ENCODE data around the gene ELMO1. TPM values are rescaled to one million over a fixed set of nuclear protein-coding genes. Genes with fewer than 3 reads are reported as not detected.

Gene ELMO1
- polyA plus RNA-seq, 1 donor (not counting 4 experiments of a cell fraction or from before 2014, with no cell fraction given), result not detected

DNA sequence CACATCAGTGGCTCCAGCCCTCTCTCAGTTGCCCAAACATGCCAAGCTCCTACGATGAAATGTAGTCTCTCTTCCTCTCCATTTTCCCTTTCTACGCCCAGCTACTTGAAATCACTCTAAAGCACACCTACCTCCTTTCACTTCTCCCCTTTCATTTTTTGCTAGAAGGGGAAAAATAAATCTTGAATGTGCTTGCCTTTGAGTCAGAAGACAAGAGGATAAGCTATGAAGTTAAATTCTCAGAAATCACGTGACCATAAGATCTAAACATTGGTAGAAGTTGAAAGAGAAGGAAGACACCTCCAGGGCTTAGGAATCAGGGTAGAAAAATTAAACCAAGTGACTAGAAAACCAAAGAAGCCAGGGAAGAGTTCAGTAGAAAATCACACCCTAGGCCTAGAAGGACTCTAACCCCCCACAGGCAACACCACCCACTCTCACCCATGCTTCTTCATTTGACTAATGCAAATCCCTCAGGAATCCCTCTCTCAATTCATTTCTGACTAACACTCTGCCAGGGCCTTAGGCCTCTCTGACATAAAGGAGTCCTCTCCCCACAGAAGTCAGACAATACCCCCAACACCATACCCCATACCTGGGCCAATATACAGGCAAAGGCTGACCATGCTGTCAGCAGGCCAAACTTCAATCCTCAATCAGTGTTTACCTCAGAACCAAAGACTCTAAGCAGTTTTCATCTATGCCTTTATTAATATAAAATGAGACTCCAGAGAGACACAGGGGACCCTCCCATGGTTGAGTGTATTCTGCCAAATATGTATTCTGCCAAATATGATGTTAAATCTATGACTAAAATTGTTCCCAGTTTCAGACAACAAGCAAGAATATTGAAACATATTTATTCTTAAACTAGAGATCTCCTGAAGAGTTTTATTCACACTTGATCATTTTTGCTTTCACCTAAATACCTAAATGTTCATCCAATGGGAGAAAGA, 84.8 kb downstream of the ELMO1 start:
- dilution Hi-C loops (cut with MboI; ENCODE audit: extremely low pct_ligation_motif_present, low sequenced_read_pairs), result no loop called here
- Histone ChIP-seq H3K79me2 (ENCODE audit: control insufficient read depth, insufficient read depth, low read length) (no peaks in the 10 kb centered on the region), H3K27me3 (ENCODE audit: control insufficient read depth, extremely low read depth, insufficient read depth, low read length) (no peaks in the 10 kb centered on the region), H3K4me1 (ENCODE audit: control insufficient read depth, extremely low read depth, insufficient read depth, low read length) (no peaks in the 10 kb centered on the region), H3K4me3 (ENCODE audit: control insufficient read depth in 2 of 3, extremely low read depth in 1 of 3, insufficient read depth in 2 of 3, low read depth in 1 of 3, low read length in 3 of 3) (no peak overlapping the region), H3K9ac (ENCODE audit: control insufficient read depth, extremely low read depth, insufficient read depth, low read length) (no peak overlapping the region), H3K9me1 (ENCODE audit: control insufficient read depth, extremely low read depth, insufficient read depth, low read length) (no peaks in the 10 kb centered on the region), H3K4me2 (ENCODE audit: control insufficient read depth, extremely low read depth, insufficient read depth, low read depth, low read length) (no peak overlapping the region), H3K9me3 (ENCODE audit: control insufficient read depth, low read depth, low read length) (no peaks in the 10 kb centered on the region), H3K36me3 (ENCODE audit: control insufficient read depth in 2 of 2, extremely low read depth in 1 of 2, insufficient read depth in 2 of 2, low read length in 2 of 2) (no peaks in the 10 kb centered on the region), H4K20me1 (ENCODE audit: control insufficient read depth, extremely low read depth, insufficient read depth, low read length) (no peaks in the 10 kb centered on the region), H3K27ac (ENCODE audit: control insufficient read depth, insufficient read depth, low read length) (no peak overlapping the region), H2AFZ (ENCODE audit: control insufficient read depth, low read length) (no peak overlapping the region)
- DNase-seq (ENCODE audit: low read depth, low spot score) (no peak), FAIRE-seq (no peak)
- TF ChIP-seq EZH2 (IDR thresholded peaks at IDR 0.05; ENCODE audit: low read length), result no peak
- TF ChIP-seq, protein P1, sequence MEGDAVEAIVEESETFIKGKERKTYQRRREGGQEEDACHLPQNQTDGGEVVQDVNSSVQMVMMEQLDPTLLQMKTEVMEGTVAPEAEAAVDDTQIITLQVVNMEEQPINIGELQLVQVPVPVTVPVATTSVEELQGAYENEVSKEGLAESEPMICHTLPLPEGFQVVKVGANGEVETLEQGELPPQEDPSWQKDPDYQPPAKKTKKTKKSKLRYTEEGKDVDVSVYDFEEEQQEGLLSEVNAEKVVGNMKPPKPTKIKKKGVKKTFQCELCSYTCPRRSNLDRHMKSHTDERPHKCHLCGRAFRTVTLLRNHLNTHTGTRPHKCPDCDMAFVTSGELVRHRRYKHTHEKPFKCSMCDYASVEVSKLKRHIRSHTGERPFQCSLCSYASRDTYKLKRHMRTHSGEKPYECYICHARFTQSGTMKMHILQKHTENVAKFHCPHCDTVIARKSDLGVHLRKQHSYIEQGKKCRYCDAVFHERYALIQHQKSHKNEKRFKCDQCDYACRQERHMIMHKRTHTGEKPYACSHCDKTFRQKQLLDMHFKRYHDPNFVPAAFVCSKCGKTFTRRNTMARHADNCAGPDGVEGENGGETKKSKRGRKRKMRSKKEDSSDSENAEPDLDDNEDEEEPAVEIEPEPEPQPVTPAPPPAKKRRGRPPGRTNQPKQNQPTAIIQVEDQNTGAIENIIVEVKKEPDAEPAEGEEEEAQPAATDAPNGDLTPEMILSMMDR (optimal IDR thresholded peaks at IDR 0.05 in 1 of 3, IDR thresholded peaks at IDR 0.05 in 1 of 3, conservative IDR thresholded peaks at IDR 0.05 in 1 of 3; ENCODE audit: extremely low read depth in 1 of 3, insufficient read depth in 2 of 3, low read length in 3 of 3), result no peak

DNA sequence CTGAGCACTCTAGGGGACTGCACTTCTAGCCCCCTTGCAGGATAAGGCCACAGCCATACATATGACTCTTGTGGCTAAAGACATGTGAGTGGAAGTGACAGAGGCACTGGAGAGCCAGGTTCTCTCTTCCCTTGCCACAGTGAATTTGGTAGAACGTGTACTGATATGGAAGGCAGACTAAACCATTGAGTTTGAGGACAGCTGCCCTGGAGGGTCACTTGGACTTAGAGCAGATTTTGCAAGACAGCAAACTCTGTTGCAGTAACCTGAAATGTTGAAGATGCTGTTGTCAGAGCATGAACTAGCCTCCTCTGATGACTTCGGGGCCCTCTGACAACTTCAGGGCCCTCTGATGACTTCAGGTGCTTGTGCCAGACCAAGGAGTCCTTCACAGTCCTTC, 85.9 kb downstream of the ELMO1 start:
- no peak for FAIRE-seq
- H3K27me3 ChIP-seq (ENCODE audit: control insufficient read depth, extremely low read depth, insufficient read depth, low read length), result no peaks in the 10 kb centered on the region
- no peaks in the 10 kb centered on the region for H4K20me1 ChIP-seq (ENCODE audit: control insufficient read depth, extremely low read depth, insufficient read depth, low read length)
- H3K27ac ChIP-seq (ENCODE audit: control insufficient read depth, insufficient read depth, low read length), result no peak overlapping the region
- dilution Hi-C loops (cut with MboI; ENCODE audit: extremely low pct_ligation_motif_present, low sequenced_read_pairs), result no loop called here
- TF ChIP-seq, protein P1 (optimal IDR thresholded peaks at IDR 0.05 in 1 of 3, IDR thresholded peaks at IDR 0.05 in 1 of 3, conservative IDR thresholded peaks at IDR 0.05 in 1 of 3; ENCODE audit: extremely low read depth in 1 of 3, insufficient read depth in 2 of 3, low read length in 3 of 3), result no peak
- TF ChIP-seq EZH2 (IDR thresholded peaks at IDR 0.05; ENCODE audit: low read length), result no peak
- DNase-seq (ENCODE audit: low read depth, low spot score), result no peak
- H3K4me2 ChIP-seq (ENCODE audit: control insufficient read depth, extremely low read depth, insufficient read depth, low read depth, low read length), result no peak overlapping the region
- H3K4me3 ChIP-seq (ENCODE audit: control insufficient read depth in 2 of 3, extremely low read depth in 1 of 3, insufficient read depth in 2 of 3, low read depth in 1 of 3, low read length in 3 of 3), result no peak overlapping the region
- no peaks in the 10 kb centered on the region for H3K4me1 ChIP-seq (ENCODE audit: control insufficient read depth, extremely low read depth, insufficient read depth, low read length)
- H3K9ac ChIP-seq (ENCODE audit: control insufficient read depth, extremely low read depth, insufficient read depth, low read length), result no peak overlapping the region
- no peaks in the 10 kb centered on the region for H3K9me1 ChIP-seq (ENCODE audit: control insufficient read depth, extremely low read depth, insufficient read depth, low read length)
- no peak overlapping the region for H2AFZ ChIP-seq (ENCODE audit: control insufficient read depth, low read length)
- H3K79me2 ChIP-seq (ENCODE audit: control insufficient read depth, insufficient read depth, low read length), result no peaks in the 10 kb centered on the region
- no peaks in the 10 kb centered on the region for H3K36me3 ChIP-seq (ENCODE audit: control insufficient read depth in 2 of 2, extremely low read depth in 1 of 2, insufficient read depth in 2 of 2, low read length in 2 of 2)
- no peaks in the 10 kb centered on the region for H3K9me3 ChIP-seq (ENCODE audit: control insufficient read depth, low read depth, low read length)

Data from keratinocyte (primary cell).